Spleen (tissue), 7 donors: ENCODE measurements around the gene NOTCH3.

Experiments used
- CTCF ChIP-seq, 11 experiments: fragments of 200-600 bp in 7 of 11; fragments of 450-650 bp in 4 of 11; sonication (generic) in 4 of 11; IDR thresholded peaks in 8 of 11; conservative IDR thresholded peaks in 3 of 11; 1 replicate in 7 of 11; 2 replicates in 4 of 11; pipeline versions ENCODE4 v1.4.0 to v1.8.0; 2016 to 2021; ENCODE audit warnings: antibody characterized with exemption in 11 of 11, inconsistent platforms in 4 of 11, mild to moderate bottlenecking in 1 of 11
- POLR2A ChIP-seq, 3 donors: fragments of 450-650 bp; IDR thresholded peaks; one replicate each; pipeline ENCODE4 v1.5.1; 2017; ENCODE audit warnings: antibody characterized with exemption in 3 of 3, mild to moderate bottlenecking in 1 of 3
- donor health status: DM: no; HTN: no; CAD: no; lungs with moderate emphysema.
- donor health status: DM: no; HTN: no; CAD: no.
- donor health status: DM: no; HTN: no; CAD: no.

GRCh38 chr19:15246198-15246481 is 45.3 kb upstream of the NOTCH3 start:
- TF ChIP-seq POLR2A (IDR thresholded peaks at IDR 0.05) (no peak), CTCF (IDR thresholded peaks at IDR 0.05 in 8 of 11, conservative IDR thresholded peaks at IDR 0.05 in 3 of 11) (no peak)
